ENCODE results near the gene CCDC85C.

The CCDC85C gene

GRCh38 chr14:99573436-99574098, 30.4 kb downstream of the CCDC85C start:
- DNase-seq (ENCODE audit: extremely low read depth, low read depth), result no peak
- no peak for TF ChIP-seq CTCF (IDR thresholded peaks at IDR 0.05; ENCODE audit: low read depth, low read length)

- no peak for TF ChIP-seq CTCF (IDR thresholded peaks at IDR 0.05; ENCODE audit: low read depth, low read length)
- no peak for DNase-seq (ENCODE audit: extremely low read depth, low read depth)
Measured at GRCh38 chr14:99573000-99573330, 31.0 kb downstream of the CCDC85C start.

GRCh38 chr14:99572173-99572999, 31.6 kb downstream of the CCDC85C start:
- no peak for TF ChIP-seq CTCF (IDR thresholded peaks at IDR 0.05; ENCODE audit: low read depth, low read length)
- no peak for DNase-seq (ENCODE audit: extremely low read depth, low read depth)

GRCh38 chr14:99571303-99571986, 32.6 kb downstream of the CCDC85C start:
- no peak for TF ChIP-seq CTCF (IDR thresholded peaks at IDR 0.05; ENCODE audit: low read depth, low read length)
- no peak for DNase-seq (ENCODE audit: extremely low read depth, low read depth)

GRCh38 chr14:99570544-99571302, 33.3 kb downstream of the CCDC85C start:
- no peak for TF ChIP-seq CTCF (IDR thresholded peaks at IDR 0.05; ENCODE audit: low read depth, low read length)
- no peak for DNase-seq (ENCODE audit: extremely low read depth, low read depth)

GRCh38 chr14:99569725-99570543, 34.1 kb downstream of the CCDC85C start:
- no peak for DNase-seq (ENCODE audit: extremely low read depth, low read depth)
- TF ChIP-seq CTCF (IDR thresholded peaks at IDR 0.05; ENCODE audit: low read depth, low read length), result no peak

Measured in AG09319 (cell line).